ENCODE results near the gene SPP2.

DNA sequence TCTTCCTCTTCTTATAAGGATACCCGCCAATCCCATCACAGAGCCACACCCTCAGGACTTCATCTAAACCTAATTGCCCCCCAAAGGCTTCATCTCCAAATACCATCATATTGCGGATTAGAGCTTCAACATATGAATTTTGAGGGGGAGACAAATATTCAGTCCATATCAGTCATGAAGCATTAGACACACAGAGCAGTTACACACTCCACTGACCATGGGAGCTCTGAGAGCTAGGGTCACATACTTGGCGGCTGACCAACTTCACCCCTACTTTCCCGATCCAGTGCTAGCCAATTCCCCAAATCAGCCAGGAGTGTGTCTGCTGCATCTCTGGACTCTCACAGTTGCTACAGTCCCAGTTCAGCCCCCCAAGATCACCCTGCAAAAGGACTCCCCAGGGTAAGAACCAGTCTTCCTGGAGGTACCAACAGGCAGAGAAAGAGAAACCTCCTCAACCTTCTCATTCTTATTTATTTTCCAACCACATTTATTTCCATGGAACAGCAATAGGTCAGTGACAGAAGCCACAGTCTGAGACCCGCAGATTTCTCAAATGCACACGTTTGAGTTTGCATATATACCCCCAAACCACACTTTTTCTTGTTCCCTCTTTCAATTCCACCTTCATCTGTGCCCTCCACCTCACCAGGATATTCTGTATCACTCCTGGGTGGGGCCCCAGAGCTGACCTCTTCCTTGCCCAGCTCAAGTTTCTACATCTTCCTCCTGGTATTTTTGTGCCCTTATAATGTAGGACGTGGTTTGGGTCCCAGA, 33.3 kb downstream of the SPP2 start:
- TF ChIP-seq, protein P1, sequence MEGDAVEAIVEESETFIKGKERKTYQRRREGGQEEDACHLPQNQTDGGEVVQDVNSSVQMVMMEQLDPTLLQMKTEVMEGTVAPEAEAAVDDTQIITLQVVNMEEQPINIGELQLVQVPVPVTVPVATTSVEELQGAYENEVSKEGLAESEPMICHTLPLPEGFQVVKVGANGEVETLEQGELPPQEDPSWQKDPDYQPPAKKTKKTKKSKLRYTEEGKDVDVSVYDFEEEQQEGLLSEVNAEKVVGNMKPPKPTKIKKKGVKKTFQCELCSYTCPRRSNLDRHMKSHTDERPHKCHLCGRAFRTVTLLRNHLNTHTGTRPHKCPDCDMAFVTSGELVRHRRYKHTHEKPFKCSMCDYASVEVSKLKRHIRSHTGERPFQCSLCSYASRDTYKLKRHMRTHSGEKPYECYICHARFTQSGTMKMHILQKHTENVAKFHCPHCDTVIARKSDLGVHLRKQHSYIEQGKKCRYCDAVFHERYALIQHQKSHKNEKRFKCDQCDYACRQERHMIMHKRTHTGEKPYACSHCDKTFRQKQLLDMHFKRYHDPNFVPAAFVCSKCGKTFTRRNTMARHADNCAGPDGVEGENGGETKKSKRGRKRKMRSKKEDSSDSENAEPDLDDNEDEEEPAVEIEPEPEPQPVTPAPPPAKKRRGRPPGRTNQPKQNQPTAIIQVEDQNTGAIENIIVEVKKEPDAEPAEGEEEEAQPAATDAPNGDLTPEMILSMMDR (IDR thresholded peaks at IDR 0.05) = no peak
- TF ChIP-seq, protein P2, sequence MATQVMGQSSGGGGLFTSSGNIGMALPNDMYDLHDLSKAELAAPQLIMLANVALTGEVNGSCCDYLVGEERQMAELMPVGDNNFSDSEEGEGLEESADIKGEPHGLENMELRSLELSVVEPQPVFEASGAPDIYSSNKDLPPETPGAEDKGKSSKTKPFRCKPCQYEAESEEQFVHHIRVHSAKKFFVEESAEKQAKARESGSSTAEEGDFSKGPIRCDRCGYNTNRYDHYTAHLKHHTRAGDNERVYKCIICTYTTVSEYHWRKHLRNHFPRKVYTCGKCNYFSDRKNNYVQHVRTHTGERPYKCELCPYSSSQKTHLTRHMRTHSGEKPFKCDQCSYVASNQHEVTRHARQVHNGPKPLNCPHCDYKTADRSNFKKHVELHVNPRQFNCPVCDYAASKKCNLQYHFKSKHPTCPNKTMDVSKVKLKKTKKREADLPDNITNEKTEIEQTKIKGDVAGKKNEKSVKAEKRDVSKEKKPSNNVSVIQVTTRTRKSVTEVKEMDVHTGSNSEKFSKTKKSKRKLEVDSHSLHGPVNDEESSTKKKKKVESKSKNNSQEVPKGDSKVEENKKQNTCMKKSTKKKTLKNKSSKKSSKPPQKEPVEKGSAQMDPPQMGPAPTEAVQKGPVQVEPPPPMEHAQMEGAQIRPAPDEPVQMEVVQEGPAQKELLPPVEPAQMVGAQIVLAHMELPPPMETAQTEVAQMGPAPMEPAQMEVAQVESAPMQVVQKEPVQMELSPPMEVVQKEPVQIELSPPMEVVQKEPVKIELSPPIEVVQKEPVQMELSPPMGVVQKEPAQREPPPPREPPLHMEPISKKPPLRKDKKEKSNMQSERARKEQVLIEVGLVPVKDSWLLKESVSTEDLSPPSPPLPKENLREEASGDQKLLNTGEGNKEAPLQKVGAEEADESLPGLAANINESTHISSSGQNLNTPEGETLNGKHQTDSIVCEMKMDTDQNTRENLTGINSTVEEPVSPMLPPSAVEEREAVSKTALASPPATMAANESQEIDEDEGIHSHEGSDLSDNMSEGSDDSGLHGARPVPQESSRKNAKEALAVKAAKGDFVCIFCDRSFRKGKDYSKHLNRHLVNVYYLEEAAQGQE (IDR thresholded peaks at IDR 0.05; ENCODE audit: insufficient read depth in 1 of 2, low read depth in 2 of 2, low read length in 1 of 2) = no peak
